HG03175 (cell line): ENCODE data around the gene ZNF343.
"Not testable (repeated sequence)": the region's sequence is repeated elsewhere in the genome, so short reads cannot be mapped to it uniquely, and the experiment has no call there.

Experiments
- ATAC-seq: cut with Tn5 transposase; IDR thresholded peaks from one replicate; pipeline ENCODE4 v1.9.1; 2021; ENCODE audit warnings: mild to moderate bottlenecking, moderate library complexity; ENCODE audit not compliant: unreplicated experiment

ZNF343 gene

DNA sequence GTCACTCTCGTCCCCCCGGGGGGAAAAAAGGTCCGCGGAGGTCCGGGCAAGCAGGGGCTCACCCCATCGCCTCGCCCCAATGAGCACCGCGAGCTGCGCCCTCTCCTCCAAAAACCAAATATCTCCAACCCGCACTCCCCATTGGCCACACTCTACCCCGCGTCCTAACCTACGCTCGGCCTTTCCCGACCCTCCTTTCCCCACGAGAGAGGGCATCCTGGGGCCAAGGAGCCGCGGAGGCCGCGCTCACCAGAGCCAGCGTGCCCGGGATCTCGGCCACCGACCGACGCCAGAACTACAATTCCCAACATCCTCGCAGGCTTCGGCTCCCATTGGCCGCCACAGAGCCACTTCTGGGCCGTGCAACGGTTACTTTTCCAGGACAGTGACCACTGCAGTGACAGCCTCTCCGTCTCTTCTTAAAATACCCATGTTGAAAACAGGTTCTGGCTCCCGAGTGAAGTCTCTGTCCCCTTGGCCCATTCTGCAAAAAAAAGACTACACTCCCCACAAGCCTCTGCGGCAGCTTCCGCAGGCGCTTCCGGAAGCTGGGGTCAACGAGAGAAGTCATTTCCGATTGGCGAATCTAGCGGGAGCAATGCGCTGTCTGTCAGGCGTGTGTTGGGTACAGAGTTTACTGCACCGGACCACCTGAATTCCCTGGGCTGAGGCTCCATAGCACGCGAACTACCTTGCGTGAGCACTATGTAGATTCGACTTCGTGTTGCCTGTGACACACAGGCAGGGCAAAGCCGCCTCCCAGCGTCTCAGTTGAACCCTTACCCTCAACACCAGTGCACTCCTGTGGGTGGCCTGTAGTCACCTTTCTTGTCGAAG is at the start of gene ZNF343:
Gene ZNF343 (minus strand): TSS at position 285 of the 837 bp plus-strand sequence. CDS start 15,020 bp downstream, outside the sequence.
- ATAC-seq = peak; percentile 95

DNA sequence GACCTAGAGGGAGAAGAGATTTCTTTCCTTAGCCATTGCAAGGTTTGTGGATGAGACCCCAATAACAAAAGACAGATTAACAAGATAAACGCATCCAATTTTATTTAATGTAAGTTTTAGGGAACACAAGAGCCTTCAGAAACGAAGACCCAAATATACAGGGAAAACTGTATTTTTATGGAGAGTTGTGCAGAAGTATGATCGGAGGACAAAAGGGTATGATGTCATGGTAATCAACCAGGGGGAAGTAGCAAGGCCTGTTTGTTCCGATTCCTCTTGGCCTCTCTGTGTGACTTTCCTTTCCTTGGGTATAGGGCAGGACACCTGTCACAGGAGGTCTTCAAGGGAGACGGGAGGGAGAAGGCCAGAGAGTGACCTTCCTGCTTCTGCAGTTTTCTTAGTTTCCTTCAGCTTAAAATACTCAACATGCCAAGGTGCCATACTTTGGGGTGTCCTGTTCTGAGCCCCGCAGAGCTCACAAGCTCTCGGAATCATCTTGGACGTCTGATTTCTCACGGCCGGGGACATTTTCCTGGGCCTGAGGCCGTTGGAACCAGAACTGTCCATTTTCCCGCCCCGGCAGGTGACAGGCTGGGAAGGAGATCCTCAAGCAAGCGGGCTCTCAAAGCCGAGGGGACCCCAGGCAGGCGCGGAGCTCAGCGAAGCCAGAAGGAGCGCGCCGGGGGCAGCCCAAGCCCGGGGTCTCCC is 49.3 kb upstream of the ZNF343 start:
- no peak for ATAC-seq

DNA sequence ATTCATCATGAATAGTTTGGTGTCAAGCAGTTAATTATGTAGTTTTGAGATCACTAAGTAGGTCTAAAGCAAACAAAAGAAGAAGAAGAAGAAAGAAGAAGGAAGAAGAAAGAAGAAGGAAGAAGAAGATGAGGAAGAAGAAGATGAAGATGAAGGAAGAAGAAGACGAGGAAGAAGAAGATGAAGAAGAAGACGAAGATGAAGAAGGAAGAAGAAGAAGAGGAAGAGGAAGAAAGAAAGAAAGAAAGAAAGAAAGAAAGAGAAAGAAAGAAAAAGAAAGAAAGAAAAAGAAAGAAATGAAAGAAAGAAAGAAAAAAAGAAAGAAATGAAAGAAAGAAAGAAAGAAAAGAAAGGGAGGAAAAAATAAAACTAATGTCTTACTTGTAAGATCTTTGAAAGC is 36.9 kb upstream of the ZNF343 start:
- ATAC-seq = no peak

DNA sequence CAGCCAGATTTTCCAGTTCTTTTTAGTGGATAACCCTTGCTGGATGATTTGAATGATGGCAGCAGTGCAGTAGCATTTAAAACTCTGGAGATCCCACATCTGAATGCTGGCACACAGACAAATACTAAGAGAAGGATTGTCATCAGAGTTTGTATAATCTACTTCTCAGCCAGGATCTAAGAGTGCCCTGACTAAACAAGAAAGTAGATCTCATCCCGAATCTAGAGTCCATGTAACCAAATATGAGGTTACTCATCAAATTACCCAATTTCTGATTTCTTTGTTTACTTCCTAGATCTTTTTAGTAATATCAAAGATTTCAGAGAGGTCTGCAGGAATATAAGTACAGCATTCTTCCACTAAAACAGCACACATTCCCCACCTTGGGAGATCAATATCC is 35.5 kb upstream of the ZNF343 start:
- no peak for ATAC-seq

DNA sequence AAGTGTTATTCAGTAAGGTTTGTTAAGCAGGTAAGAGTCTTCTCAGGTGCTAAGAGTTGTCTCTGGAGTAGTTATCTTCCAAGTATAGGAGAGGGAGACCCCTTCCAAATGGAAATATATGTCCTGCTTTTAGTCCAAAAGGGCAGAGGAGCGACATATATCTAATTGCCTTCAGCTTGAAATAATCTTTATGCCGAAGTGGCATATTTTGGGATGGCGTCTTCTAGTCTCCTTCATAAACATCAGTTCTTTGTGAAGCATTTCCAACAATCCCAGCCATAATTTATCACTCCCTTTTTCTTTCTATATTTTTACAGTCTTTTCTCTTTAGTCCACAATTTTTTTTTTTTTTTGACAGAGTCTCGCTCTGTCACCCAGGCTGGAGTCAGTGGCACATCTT is 33.6 kb upstream of the ZNF343 start:
- ATAC-seq = no peak

DNA sequence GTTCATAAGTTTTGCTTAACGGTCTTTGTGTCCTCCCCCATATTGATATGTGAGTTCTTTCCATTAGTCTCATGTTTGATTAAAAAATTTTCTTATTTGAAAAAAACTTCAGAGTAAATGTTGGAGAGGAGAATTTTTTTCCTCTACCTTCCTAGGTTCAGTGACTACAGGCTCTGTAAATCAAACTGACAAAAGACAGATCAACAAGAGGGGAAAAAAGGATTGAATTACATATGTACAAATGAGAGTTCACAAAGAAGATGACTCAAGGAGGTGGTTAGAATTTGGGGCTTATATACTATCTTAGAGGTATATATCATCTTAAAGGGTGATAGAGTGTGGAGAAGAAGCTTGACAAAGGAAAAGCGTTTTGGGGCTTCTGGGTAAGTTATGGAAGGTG is 33.2 kb upstream of the ZNF343 start:
- no peak for ATAC-seq

DNA sequence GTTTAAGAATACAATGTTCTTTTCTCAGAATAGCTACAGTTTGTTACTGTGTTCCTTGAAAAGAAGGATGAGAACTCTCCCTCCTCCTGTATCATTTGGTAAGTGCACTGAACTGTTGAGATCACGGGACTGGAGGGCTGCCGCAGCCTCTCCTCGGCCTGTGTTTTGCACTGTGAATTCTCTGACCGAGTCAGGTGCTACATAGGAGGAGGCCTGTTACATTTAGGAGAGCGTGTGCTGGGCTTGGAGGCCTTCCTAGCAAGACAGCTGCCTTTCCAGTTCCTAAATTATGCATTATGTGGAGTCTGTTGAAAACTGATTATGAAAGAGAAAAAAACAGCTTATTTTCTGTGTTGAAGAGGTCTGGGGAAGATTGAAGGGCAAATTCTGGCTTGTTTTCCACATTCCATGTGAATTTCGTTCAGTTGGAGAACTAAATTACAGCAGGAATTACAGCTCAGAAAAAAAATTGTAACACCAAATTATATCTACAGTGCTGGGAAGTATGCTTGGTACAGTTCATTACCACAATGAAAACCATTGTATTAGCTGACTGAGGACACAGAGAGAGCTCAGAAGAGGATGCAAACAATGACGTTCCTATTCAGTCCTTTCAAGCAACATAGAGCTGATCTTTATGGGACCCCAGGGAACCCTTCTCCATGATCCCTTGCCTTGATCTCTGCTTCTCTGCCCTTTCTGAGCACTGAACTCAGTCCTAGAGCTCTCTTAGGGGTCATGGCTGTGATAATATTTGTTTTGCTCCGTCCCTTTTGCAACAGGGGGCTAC is 30.4 kb upstream of the ZNF343 start:
- no peak for ATAC-seq

DNA sequence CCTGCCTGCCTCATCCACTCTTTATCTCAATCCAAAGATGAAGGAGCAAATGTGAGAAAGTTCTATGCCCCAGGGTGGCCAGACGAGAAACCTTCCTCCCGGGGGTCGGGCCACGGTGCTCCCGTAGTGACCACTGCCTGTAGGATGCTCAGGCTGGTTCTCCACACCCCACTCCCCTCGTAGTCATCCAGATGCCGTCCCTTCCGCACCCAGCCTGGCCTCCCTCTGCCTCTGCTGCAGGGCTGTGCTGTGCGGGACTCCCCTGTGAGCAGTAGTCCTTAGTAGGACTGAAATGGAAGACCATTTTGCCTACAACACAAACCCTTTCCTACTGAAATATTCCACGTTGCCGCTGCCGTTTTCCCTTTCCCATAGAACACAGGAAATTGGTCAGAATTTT is 29.6 kb upstream of the ZNF343 start:
- no peak for ATAC-seq

DNA sequence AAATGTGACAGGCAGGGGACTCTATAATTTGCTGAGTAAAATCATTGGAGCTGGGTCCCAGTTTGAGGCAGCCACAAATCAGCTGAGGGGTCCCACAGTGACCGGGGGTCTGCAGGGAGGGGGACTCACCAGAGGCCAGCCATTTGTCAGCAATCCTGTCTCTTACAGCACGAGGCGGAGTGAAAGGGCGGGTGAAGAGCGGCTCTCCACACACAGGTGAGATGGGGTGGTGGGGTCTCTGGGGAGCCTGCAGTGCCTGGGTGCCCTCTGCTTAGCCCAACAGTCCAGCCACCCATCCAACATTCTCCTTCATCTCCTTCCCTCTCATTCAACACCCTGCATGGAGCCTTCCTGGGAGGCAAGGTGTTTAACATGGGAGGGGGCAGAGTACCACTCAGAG is 28.4 kb upstream of the ZNF343 start:
- ATAC-seq = no peak

DNA sequence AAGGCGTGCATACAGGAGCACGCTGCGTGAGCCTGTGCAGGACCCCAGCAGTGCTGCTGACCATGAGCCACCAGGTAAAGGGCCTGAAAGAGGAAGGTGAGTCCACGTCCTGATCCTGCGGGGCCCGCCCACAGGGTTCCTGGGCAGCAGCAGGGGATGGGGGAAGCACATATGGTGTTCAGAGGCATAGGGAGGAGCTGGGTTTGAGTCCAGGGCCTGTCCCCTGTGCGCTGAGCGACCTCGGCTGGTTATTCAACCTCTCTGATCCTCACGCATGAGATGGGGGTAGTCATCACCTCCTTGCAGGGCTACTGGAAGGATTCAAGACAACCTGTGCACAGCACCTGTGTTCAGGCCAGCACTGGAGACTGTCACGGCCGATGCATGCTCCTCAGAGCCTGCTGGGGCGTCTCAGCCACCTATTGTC is 27.9 kb upstream of the ZNF343 start, which contains the start of gene TMC2:
Gene TMC2 (plus strand): TSS at position 14 of the 427 bp plus-strand sequence. CDS start 49 bp downstream, at position 63.
- ATAC-seq = no peak

DNA sequence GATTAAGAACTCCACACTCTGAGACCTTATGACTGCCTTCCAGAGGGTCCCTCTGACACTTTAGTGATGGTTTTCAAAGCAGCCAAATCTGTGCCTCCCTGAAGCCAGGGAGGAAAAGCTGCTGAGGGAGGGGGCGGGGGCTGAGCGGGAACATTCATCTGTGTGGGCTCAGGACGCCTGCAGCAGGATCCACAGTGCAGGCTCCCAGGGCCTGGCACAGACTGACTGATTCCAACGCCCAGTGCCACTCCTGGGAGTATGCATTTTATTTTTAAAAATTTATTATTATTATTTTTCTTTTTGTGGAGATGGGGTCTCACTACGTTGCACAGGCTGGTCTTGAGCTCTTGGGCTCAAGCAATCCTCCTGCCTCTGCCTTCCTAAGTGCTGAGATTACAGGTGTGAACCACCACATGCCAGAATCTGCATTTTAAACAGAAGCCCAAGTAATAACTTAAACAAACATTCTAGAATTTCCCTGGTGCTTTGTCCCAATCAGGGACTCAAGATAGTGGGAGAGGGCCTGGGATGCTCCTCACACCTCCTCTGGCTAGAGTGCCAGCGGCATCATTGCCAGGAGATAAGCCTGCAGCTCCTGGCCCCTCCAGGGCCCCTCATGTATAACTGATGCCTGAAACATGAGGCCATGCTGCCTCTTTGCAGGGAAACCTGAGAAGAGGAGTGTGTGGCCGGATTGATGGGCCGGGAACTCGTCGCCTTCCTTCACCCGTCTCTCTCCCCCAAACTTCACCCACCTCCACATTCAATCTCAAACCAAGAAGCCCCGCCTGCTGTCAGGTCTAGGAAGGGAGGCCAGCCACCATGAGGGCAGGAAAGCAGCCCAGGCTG is 27.2 kb upstream of the ZNF343 start:
- ATAC-seq = no peak

DNA sequence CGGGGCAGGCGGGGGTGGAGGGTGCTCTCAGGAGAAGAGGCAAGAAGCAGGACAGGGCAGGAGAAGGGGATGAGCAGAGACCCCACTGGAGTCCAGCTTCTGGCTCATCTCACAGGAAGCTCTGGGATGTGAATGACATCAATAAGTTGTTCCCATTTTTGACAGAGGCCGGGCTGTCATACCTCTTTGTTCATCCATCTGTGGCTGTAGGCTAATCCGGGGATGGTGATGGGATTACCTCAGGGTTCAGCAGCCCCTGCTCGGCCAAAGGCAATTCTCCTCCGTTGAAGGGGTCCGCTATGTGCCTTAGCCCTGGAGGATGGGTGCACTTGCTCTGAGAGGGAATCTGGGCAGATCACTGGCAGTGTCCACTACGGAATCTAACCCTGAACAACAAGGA is 24.4 kb upstream of the ZNF343 start:
- ATAC-seq = no peak

DNA sequence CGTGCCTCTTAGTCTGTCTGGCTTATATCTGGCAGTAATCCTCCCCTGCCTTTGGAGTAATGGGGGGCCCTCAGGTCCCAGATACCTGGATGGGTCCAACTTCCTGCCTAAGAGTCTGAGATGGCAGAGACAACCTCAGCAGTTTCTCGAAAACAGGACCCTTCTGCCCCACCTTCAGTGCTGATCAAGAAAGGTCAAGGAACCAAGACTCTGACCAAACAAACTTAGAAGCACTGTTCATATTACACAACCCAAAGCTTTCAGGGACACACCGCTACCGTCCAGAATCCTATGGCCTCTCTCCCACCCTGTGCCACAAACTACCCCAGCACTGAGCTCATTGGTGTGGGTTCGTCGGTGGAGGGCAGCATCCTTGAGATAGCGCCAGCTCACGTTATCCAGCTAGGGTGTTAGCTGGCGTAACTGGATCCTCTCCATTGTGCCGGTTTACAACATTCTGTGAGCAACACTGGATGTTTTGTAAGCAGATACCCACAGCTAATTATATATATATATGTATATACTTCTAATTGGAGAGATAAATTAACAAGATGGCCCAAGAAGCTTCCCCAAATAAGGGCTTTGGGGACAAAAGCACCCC is 20.1 kb upstream of the ZNF343 start:
- no peak for ATAC-seq

DNA sequence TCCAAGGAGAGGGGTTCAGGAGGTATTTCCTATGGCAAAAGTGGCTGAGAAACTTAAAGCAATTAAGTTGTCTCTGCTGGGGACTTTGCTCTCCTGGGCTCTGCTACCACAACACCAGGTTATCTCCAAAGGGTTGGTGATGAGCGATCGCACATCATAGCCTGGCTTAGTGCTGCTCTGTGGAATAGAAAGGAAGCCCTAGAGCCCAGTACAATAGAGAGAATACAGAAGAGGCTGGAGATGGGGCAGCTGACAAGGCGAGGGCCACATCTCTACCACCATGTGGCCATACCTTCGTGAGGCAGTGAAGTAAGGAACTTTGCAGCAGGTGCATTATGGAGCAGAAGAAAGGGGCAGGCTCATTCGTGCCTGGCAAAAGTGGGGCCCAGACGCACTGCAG is 19.0 kb upstream of the ZNF343 start:
- ATAC-seq = no peak

DNA sequence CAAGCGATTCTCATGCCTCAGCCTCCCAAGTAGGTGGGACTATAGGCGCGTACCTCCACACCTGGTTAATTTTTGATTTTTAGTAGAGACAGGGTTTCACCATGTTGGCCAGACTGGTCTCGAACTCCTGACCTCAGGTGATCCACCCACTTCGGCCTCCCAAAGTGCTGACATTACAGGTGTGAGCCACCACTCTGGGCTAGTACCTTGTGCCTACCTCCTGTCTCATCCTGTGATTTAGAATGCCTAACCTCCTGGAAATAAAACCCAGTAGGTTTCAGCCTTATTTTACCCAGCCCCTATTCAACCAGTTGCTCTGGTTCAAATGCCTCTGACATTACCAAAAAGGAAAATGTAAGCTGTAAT is 17.5 kb upstream of the ZNF343 start:
- ATAC-seq = not testable (repeated sequence)

DNA sequence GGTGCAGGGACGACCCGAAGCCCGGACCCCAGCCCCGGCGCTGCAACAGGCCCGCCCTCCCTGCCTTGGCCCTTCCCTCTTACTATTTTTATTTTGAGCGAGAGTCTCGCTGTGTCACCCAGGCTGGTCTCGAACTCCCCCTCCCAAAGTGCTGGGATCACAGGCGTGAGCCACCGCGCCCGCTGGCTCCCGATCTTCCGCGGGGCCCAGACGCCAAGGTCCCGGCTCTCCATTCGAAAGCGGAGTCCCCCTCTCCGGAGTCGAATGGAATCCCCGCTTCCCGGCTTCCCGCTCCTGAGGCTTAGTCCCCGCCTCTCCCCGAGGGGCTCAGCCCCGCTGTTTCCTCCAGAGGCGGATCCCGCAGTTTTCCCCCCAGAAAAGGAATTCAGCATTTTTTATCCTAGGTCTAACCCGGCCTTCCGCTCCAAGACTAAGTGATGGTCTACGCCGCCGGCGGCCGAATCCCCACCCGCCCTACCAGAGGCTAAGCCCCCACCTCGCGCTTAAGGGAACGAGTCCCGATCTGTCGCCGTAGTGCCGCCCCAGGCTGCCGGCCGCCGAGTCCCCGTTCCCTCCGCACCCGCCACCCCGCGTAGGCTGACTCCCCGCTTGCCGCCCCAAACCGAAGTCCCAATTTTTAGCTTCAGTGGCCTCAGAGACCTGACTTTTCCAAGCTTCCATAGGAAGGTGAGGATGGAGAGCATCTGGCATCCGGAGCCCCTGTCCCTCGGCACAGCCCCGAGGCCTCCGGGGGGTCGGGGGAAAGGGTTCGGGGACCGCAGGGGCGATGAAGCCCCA is 16.2 kb upstream of the ZNF343 start:
- peak; percentile 27 for ATAC-seq

DNA sequence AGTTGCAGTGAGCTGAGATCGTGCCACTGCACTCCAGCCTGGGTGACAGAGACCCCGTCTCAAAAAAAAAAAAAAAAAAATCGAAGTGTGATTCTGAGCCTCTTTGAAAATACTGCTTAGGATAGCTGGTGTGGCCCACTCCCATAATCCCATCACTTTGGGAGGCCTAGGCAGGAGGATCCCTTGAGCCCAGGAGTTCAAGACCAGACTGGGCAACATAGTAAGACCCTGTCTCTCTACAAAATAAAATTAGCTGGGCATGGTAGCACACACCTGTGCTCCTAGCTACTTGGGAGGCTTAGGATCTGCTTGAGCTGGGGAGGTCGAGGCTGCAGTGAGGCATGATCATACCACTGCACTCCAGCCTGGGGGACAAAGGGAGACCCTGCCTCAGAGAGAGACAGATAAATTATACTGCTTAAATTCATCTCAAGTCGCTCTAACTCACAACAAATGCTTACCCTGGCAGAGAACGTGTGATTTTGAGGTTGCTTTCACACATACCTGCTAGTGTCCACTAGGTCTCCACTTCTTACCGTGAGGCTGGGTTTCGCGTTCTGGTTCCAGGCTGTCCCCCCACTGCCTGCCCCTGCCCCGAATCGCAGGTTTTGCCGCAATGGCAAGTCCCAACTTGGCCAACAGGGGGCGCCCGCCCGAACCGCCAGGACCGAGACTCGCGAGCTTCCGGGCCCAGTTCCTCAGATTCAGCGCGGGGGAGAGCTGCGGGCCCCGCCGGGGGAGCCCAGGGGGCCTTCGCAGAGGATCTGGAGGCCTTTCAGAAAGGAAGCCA is 15.4 kb upstream of the ZNF343 start:
- peak; percentile 72 for ATAC-seq

DNA sequence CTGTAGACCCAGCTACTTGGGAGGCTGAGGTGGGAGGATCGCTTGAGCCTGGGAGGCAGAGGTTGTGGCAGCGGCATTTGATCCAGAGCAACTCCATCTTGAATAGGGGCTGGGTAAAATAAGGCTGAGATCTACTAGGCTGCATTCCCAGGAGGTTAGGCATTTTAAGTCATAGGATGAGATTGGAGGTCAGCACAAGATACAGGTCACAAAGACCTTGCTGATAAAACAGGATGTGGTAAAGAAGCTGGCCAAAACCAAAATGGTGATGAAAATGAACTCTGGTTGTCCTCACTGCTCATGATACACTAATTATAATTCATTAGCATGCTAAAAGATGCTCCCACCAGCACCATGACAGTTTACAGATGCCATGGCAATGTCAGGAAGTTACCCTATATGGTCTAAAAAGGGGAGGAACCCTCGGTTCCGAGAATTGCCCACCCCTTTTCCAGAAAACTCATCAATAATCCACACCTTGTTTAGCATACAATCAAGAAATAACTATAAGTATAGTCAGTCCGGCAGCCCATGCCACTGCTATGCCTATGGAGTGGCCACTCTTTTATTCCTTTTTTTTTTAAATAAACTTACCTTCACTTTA is 14.2 kb upstream of the ZNF343 start:
- not testable (repeated sequence) for ATAC-seq
